Muscle of back (tissue), 11 donors: ENCODE results near the gene ANKRD42. TPM values are rescaled to one million over a fixed set of nuclear protein-coding genes. Genes with fewer than 3 reads are reported as not detected.
"Not testable (repeated sequence)": the region's sequence is repeated elsewhere in the genome, so short reads cannot be mapped to it uniquely, and the experiment has no call there.

Experiments
- DNase-seq, 3 donors: peaks; one replicate each; pipeline versions ENCODE4 v3.0.0 to v3.0.0-alpha.2; 2013
- polyA plus RNA-seq, 10 donors: library from polyadenylated mRNA; unstranded; fragments of 120-200 nt; gene quantifications; one replicate each; pipeline ENCODE4 v1.2.1, GENCODE V29; 2013; ENCODE audit not compliant: insufficient read length in 10 of 10

The ANKRD42 gene
- polyA plus RNA-seq, 10 donors = 3.5 to 6.5 (median 4.4) TPM

GRCh38 chr11:83170865-83171264 lies 22.6 kb upstream of the ANKRD42 start:
- DNase-seq = no peak

GRCh38 chr11:83172551-83172950 lies 21.0 kb upstream of the ANKRD42 start:
- DNase-seq = no peak

- DNase-seq = no peak
Observed at GRCh38 chr11:83174008-83174407, 19.5 kb upstream of the ANKRD42 start.

GRCh38 chr11:83175815-83176214 lies 17.7 kb upstream of the ANKRD42 start:
- DNase-seq = no peak

- no peak for DNase-seq
Observed at GRCh38 chr11:83181815-83182214, 11.7 kb upstream of the ANKRD42 start.

GRCh38 chr11:83185767-83186166 lies 7.7 kb upstream of the ANKRD42 start:
- no peak for DNase-seq

- DNase-seq = no peak
Observed at GRCh38 chr11:83187465-83187864, 6.0 kb upstream of the ANKRD42 start.

- no peak for DNase-seq
Observed at GRCh38 chr11:83191491-83191890, 2.0 kb upstream of the ANKRD42 start.

GRCh38 chr11:83191986-83192385 lies 1.5 kb upstream of the ANKRD42 start:
- DNase-seq = no peak

- no peak for DNase-seq
Observed at GRCh38 chr11:83192606-83193245, 786 bp upstream of the ANKRD42 start.

GRCh38 chr11:83194281-83195142 lies 1.0 kb downstream of the ANKRD42 start:
- peak; percentile 32 to 87 (median 59) for DNase-seq

GRCh38 chr11:83195143-83195466 lies 1.6 kb downstream of the ANKRD42 start:
- no peak for DNase-seq

GRCh38 chr11:83195649-83196048 lies 2.1 kb downstream of the ANKRD42 start:
- DNase-seq = no peak

- no peak for DNase-seq
Observed at GRCh38 chr11:83200035-83200434, 6.5 kb downstream of the ANKRD42 start.

- DNase-seq = no peak
Observed at GRCh38 chr11:83205608-83206185, 12.2 kb downstream of the ANKRD42 start.

GRCh38 chr11:83206221-83206620 lies 12.7 kb downstream of the ANKRD42 start:
- DNase-seq = no peak

- not testable (repeated sequence) for DNase-seq
Observed at GRCh38 chr11:83206771-83207382, 13.4 kb downstream of the ANKRD42 start.

- DNase-seq = no peak
Observed at GRCh38 chr11:83219095-83219494, 25.6 kb downstream of the ANKRD42 start.

- no peak for DNase-seq
Observed at GRCh38 chr11:83220260-83220659, 26.7 kb downstream of the ANKRD42 start.

GRCh38 chr11:83221694-83222093 lies 28.2 kb downstream of the ANKRD42 start:
- DNase-seq = no peak

GRCh38 chr11:83222499-83222898 lies 29.0 kb downstream of the ANKRD42 start:
- no peak for DNase-seq

- no peak for DNase-seq
Observed at GRCh38 chr11:83223457-83223856, 29.9 kb downstream of the ANKRD42 start.

GRCh38 chr11:83235825-83236224 lies 42.3 kb downstream of the ANKRD42 start:
- DNase-seq = no peak
